Activated CD8-positive, alpha-beta memory T cell treated with anti-CD3 and anti-CD28 coated beads, Interleukin-2, amount 10 ng/mL, durations not matched to agents 7 days and 5 days (primary cell): Measurements from ENCODE around the gene TAX1BP1. TPM values are rescaled to one million over a fixed set of nuclear protein-coding genes. Genes with fewer than 3 reads are reported as not detected.

ENCODE experiments used
- ATAC-seq: fragments of 150-1000 bp; cut with Tn5 transposase; one replicate; pipeline ENCODE4 v1.10.0; 2021; ENCODE audit warnings: moderate library complexity
- CTCF ChIA-PET: fragments of 350-600 bp; sonication (Branson Sonifier 250); formaldehyde crosslinking; loops from one replicate; lab custom pipeline; 2021; ENCODE audit warnings: antibody characterized with exemption; lab: Charles Lee
- DNase-seq: peaks from one replicate; pipeline ENCODE4 v3.0.0-alpha.2; 2020
- H3K27ac Mint-ChIP-seq: one replicate; pipeline ENCODE4 v1.8.0; 2021; ENCODE audit warnings: mild to moderate bottlenecking, mixed read lengths
- H3K27me3 Mint-ChIP-seq: one replicate; pipeline ENCODE4 v1.8.0; 2021; ENCODE audit warnings: mixed read lengths
- H3K36me3 Mint-ChIP-seq: one replicate; pipeline ENCODE4 v1.8.0; 2021; ENCODE audit warnings: mild to moderate bottlenecking, mixed read lengths
- H3K4me1 Mint-ChIP-seq: one replicate; pipeline ENCODE4 v1.8.0; 2021; ENCODE audit warnings: mixed read lengths
- H3K4me3 Mint-ChIP-seq: one replicate; pipeline ENCODE4 v1.8.0; 2021; ENCODE audit warnings: mild to moderate bottlenecking, moderate library complexity, mixed read lengths
- H3K9me3 Mint-ChIP-seq: one replicate; pipeline ENCODE4 v1.8.0; 2022; ENCODE audit warnings: low read depth, mixed read lengths
- total RNA-seq, 2 experiments: library from RNA; stranded (reverse); gene quantifications; one replicate each; pipeline ENCODE4 v1.2.3, GENCODE V29; 2021

The TAX1BP1 gene
- total RNA-seq, 2 experiments from 2014 or later = 61.6 to 70.9 TPM

DNA sequence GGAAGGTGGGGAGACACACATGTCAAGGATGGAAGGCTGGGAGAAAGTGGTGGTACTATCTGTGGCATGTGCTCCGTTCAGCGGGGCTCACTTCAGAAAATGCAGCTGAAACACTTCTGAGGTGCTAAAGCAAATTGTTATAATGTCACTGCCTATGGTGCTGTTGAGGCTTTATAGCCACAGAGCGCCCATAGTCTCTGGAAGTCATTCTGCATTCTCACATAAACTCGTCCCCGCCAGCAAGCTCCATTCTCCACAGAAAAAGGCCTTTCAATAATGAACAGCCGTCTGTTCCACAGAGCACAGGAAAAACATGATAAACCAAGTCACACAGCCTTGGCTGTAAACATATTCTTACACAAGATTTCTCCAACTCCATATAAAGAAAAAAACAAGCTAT is 131.9 kb downstream of the TAX1BP1 start:
- H3K9me3 Mint-ChIP-seq = no peaks in the 10 kb centered on the region
- H3K36me3 Mint-ChIP-seq = no peaks in the 10 kb centered on the region
- DNase-seq = no peak
- no peak overlapping the region for H3K4me3 Mint-ChIP-seq
- no peak for ATAC-seq
- no peaks in the 10 kb centered on the region for H3K27me3 Mint-ChIP-seq
- peaks cover 2% of the 10 kb centered on the region for H3K4me1 Mint-ChIP-seq
- CTCF ChIA-PET = interaction anchor here (0.6 kb wide), 1 partner anchor 1596 kb away, joined by 4 read pairs; no protein-coding TSS in a partner anchor
- no peak overlapping the region for H3K27ac Mint-ChIP-seq

DNA sequence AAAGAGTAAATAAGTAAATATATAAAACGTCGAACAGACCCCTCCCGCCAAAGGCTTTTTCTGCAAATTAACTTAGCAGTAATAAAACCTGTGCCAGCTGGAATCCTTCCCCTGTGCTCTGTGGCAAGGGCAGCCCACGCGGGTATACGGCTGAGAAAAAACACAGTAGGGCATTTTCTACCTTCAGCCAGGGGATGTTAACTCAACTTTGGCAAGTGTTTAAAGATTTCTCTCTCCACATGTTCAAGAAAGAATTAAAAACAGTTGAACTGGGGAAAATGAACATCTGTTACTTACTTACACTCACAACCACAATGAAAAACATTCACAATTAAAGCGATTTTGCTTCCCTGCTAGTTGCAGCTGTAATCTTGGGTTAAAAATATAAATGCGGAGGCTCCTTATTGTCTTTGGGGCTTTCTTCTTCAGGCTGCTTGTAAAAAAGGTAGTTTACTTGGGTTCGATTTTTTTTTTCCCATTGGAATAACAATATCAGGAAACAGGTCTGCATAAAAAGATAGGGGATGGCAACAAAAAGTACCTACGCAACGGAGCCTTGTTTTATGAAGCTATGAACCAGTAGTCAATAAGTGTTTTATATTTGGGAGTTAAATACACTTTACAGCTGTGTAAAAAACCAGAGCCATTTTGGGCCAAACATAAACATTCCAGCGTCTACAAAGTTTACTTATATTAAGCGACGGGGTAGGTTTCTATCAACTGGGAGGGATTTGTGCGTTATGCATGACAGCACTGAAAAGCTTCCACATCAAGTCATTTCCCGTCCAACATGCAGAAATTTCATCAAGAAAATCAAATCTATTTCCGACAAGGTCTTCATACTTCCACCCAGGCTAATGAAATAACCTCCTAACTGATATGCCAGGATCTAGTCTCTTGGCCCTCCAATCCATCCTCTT is 132.7 kb downstream of the TAX1BP1 start:
- CTCF ChIA-PET = interaction anchor here (0.6 kb wide), 1 partner anchor 1597 kb away, joined by 4 read pairs; no protein-coding TSS in a partner anchor
- Mint-ChIP-seq H3K4me3 (no peak overlapping the region), H3K36me3 (no peaks in the 10 kb centered on the region), H3K4me1 (peaks cover 3% of the 10 kb centered on the region), H3K27ac (no peak overlapping the region), H3K27me3 (no peaks in the 10 kb centered on the region), H3K9me3 (no peaks in the 10 kb centered on the region)
- no peak for DNase-seq
- no peak for ATAC-seq

DNA sequence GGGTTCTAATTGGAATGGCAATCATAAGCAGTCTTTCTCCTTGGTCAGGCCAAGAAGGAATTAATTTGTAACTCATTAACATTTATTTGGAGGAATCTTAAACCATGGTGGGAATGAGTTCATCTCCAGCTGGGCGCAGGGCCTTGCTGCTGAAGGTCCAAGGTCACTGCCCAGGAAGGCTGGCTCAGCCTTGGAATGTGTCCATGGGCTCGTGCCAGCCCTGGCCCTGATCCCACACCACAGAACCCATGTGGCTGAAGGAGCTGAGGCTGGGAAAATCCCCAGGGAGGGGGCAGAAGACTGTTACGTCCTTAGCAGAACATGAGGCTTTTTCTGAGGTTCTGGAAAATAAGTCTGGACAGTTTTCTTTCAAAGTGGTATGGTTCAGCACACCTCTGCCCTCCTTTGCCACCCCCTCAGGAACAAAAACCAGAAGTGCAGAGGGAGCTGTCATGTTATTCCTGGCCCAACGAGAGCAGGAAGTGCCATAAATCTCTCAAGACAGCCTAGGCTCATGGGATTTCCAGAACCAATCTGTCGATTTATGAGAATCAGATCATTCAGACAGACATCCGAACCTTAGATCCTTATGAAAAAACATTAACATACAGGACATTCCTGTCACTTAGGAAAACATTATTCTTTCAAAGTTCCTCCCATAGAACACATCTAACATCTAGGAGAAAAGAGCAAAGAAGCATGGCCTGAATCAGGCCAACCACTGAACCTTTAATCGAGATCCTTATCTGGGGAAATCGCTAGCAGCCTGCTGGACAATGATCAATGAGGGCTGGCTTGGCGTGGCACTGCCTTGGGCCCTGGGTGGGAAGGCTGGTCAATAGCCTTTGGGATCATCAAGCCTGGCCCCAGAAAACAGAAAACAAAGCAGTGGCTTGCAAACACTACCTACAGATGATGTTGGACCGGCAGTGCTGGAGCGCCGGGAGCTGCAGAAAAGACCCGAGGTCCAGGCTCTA is 134.3 kb downstream of the TAX1BP1 start:
- H3K27ac Mint-ChIP-seq = no peak overlapping the region
- no peaks in the 10 kb centered on the region for H3K9me3 Mint-ChIP-seq
- peaks cover 5% of the 10 kb centered on the region for H3K4me1 Mint-ChIP-seq
- DNase-seq (no peak), ATAC-seq (no peak)
- H3K4me3 Mint-ChIP-seq = no peak overlapping the region
- CTCF ChIA-PET = no interaction called here
- H3K36me3 Mint-ChIP-seq = no peaks in the 10 kb centered on the region
- H3K27me3 Mint-ChIP-seq = no peaks in the 10 kb centered on the region

DNA sequence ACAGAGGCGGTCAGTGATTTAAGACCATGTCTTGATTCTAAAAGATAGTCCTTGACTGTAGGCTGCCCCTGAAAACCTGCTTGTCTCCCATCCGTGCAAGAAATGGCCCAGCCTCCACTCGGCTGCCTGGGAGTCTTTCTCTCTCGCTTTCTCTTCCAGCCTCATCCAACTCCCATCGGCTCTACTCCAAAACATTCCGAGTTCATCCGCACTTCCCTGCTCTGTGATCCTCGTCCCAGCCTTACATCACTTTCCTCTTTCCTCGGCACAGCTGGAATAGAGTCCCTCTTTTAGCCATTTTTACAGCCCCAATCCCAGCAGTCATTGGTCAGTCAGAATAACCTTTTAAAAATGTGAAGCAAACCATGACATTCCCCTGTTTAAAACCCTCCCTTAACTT is 135.1 kb downstream of the TAX1BP1 start:
- CTCF ChIA-PET = no interaction called here
- DNase-seq (no peak), ATAC-seq (no peak)
- no peaks in the 10 kb centered on the region for H3K9me3 Mint-ChIP-seq
- no peak overlapping the region for H3K4me3 Mint-ChIP-seq
- H3K27ac Mint-ChIP-seq = no peak overlapping the region
- H3K27me3 Mint-ChIP-seq = no peaks in the 10 kb centered on the region
- peaks cover 5% of the 10 kb centered on the region for H3K4me1 Mint-ChIP-seq
- H3K36me3 Mint-ChIP-seq = no peaks in the 10 kb centered on the region

DNA sequence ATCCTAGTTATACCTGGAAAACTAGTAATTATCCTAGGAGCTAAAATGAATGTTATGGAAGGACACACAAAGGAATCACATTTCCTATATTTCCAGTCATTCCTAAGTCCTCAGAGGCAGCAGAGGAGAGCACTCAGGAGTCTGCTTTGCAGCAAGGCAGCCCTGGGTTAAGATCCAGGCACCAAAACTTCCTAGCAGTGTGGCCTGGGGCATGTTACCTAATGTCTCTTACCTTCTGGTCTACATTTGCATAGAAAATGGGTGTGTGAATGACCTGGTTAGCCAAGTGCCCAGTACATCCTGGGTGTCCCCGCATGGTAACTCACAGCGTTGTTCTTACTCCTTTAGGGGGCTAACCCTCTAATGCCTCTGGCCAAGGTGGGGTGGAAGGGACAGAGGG is 135.9 kb downstream of the TAX1BP1 start:
- Mint-ChIP-seq H3K9me3 (no peaks in the 10 kb centered on the region), H3K36me3 (no peaks in the 10 kb centered on the region), H3K27ac (no peak overlapping the region), H3K4me1 (peaks cover 5% of the 10 kb centered on the region), H3K4me3 (no peak overlapping the region), H3K27me3 (no peaks in the 10 kb centered on the region)
- no peak for DNase-seq
- no peak for ATAC-seq
- CTCF ChIA-PET = no interaction called here

DNA sequence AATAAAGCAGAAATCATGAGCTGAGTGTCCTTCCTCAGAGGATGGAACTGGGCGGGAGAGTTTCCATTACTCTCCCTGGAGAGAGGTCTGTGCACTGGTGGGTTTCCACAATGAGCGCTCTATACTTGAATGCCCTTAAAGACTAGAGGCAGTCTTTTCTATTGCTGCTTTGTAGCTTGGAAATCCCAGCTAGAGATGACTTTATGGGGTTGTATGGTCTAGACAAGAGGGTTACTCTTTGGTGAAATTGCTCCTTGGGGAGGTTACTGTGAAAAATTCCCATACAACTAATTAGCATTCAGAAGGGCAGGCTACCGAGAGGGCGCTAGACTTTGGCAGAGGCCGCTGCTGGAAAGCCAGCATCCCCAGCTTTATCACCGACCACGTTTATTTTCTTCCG is 136.8 kb downstream of the TAX1BP1 start:
- CTCF ChIA-PET = interaction anchor here (1.5 kb wide), 1 partner anchor 12 kb away, joined by 3 read pairs; no protein-coding TSS in a partner anchor
- no peaks in the 10 kb centered on the region for H3K9me3 Mint-ChIP-seq
- no peaks in the 10 kb centered on the region for H3K36me3 Mint-ChIP-seq
- no peak for DNase-seq
- no peak overlapping the region for H3K4me3 Mint-ChIP-seq
- no peak overlapping the region for H3K27ac Mint-ChIP-seq
- peaks cover 5% of the 10 kb centered on the region for H3K4me1 Mint-ChIP-seq
- no peak for ATAC-seq
- H3K27me3 Mint-ChIP-seq = no peaks in the 10 kb centered on the region

Other genes starting within 250 kb of the TAX1BP1 start
- 10 to 100 TPM; 13.1 to 15.8 TPM for gene HIBADH, start 77.3 kb upstream of the TAX1BP1 start, total RNA-seq